NCI-H2227 (cell line): ENCODE data around the gene TXNIP.
A peak's percentile ranks its signal among the peaks of the same experiment; 100 is the strongest.

ENCODE experiments used
- DNase-seq: peaks from one replicate; lab custom pipeline; 2025; ENCODE audit not compliant: unreplicated experiment; lab: John Stamatoyannopoulos, UW

The TXNIP gene

GRCh38 chr1:145986551-145986950 is 9.8 kb downstream of the TXNIP start:
- DNase-seq, result no peak

GRCh38 chr1:145985502-145986439 is 10.6 kb downstream of the TXNIP start:
- peak; percentile 30 for DNase-seq

- DNase-seq, result no peak
These were observed 11.3 kb downstream of the TXNIP start for GRCh38 chr1:145985129-145985501.

DNA sequence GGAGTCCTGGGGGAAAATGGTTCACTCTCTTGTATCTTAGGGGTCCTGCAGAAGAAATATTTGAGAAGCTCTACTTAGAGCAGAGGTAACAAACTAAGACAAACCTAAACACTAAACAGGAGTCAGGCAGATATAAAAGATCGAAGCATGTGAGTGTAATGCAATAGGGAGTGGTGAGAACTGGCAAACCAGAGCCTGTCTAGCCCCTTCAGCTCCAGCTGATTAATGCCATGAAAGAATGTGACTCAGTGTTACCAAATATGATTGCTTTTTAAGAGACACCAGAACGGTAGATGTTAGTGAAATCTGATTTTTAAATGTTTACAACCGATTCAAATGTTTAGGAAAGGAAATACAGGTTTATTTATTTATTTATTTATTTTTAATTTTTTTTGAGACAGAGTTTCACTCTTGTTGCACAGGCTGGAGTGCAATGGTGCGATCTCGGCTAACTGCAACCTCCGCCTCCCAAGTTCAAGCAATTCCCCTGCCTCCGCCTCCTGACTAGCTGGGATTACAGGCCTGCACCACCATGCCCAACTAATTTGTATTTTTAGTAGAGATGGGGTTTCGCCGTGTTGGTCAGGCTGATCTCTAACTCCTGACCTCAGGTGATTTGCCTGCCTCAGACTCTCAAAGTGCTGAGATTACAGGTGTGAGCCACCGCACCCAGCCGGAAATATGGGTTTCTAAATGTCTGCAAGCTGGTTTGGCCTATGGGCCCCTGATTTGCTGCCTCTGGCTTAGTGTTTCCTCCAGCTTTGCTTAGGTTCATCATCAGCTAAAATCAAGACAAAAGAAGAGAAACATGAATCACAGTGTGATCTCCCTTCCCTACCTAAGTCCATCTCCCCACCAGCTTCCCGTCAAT is 12.2 kb downstream of the TXNIP start:
- DNase-seq, result no peak

DNA sequence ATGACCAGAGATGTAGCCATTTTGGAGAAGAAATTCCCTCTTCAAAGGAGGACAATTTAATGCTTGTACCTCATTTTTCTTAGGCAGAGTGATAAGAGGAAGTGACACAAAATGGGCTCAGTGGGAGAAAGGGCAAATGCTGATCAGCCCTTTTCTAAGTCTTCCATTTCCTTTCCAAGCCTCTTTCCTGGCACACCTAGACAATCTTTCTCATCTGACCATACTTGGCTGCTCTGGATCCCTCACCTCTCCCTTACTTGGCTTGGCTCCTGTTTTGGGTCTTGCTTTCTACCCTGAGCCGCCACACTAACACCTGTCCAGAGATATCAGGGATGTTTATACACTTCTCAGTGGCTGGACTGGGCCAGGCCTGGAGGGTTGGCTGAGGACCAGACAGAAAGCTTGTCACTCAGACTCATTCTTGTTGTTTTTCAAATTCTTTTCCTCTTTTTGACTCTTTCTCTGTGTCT is 13.1 kb downstream of the TXNIP start:
- no peak for DNase-seq

GRCh38 chr1:145982010-145982723 is 14.2 kb downstream of the TXNIP start:
- DNase-seq, result no peak

DNA sequence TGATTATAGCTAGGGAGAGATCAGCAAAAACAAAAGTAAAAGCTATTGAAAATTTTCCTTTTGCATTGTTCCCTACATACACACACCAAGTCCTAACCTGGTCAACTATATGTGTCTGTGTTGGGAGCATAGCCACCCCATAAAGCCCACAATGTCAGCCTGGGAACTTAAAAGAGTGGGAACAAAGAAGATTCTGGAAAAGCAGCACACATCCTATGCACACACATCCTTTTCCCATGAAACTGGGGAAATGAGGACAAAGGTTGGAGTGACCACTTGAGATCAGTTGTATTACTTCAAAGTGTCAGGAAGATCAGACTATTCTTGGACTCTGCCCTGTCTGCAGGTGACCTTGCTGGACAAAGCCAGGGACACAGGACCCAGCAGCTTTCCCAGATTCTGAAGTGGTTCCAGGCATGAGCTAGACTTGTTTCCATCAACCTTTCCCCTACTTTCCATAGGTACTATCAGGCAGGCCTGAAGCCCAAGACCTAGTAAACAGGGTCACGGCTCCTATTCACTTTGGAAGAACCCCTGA is 15.9 kb downstream of the TXNIP start:
- no peak for DNase-seq

DNA sequence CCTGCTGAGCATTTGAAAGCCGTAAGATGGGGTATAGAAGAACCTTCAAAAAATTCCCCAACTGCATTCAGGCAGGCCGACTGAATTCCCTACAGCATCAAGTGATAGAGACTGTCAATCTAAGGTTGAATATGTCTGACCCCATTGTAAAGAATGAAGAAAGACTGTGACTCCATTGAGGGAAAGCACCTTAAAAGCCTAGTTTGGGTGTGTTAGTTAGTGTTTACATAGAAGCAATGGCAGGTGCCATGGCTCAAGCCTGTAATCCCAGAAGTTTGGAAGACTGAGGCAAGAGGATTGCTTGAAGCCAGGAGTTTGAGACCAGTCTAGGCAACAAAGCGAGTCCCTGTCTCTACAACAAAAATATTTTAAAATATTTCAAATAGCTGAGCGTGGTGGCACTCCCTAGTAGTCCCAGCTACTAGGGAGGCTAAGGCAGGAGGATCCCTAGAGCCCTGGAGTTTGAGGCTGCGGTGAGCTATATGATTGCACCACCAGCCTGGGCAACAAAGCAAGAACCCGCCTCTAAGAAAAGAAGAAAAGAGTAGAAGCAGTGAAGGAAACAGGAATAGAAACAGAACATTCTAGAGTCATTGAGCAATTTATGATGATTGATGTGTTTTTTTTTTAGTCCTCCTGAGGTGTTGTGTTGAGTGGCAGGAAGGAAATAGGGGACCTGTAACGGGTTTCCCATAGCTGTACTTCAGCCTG is 16.5 kb downstream of the TXNIP start:
- no peak for DNase-seq

- DNase-seq, result peak; percentile 98
These were observed 17.3 kb downstream of the TXNIP start for GRCh38 chr1:145978854-145979745.

GRCh38 chr1:145978471-145978853 is 17.9 kb downstream of the TXNIP start:
- no peak for DNase-seq

- DNase-seq, result peak; percentile 84
These were observed 18.6 kb downstream of the TXNIP start for GRCh38 chr1:145977486-145978470.

DNA sequence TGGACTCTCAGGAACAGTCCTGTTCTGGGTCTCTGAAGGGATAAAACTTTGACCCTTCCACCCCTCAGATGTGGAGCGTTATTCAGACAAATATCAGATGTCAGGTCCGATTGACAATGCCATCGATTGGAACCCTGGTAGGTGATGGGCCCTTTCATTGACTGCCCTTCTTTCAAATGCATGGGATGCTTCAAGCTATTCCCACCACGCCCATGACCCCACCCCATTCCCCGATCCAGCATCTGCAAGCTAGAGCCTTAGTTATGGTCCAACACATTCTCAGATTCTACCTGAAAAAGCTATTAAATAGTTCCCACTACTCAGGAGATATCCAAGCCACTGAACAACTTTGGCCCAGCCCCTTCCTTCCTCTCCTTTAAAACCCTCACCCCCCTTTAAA is 19.4 kb downstream of the TXNIP start:
- no peak for DNase-seq

GRCh38 chr1:145975216-145975615 is 21.2 kb downstream of the TXNIP start:
- DNase-seq, result no peak

- no peak for DNase-seq
These were observed 21.7 kb downstream of the TXNIP start for GRCh38 chr1:145974721-145975120.

GRCh38 chr1:145972580-145972979 is 23.8 kb downstream of the TXNIP start:
- DNase-seq, result no peak

DNA sequence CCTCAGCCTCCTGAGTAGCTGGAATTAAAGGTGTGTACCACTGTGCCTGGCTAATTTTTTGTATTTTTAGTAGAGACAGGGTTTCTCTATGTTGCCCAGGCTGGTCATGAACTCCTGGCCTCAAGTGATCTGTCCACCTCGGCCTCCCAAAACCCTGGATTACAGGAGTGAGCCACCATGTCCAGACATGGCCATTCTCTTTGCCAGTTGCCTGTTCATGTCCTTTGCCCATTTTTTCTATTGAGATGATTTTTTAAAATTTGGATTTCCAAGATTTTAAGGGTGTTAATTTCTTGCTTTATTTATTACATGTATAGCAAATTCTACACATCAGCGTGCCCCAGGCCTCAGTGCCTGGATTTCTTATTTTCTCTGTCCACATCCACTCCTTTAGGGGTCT is 29.1 kb downstream of the TXNIP start:
- no peak for DNase-seq

DNA sequence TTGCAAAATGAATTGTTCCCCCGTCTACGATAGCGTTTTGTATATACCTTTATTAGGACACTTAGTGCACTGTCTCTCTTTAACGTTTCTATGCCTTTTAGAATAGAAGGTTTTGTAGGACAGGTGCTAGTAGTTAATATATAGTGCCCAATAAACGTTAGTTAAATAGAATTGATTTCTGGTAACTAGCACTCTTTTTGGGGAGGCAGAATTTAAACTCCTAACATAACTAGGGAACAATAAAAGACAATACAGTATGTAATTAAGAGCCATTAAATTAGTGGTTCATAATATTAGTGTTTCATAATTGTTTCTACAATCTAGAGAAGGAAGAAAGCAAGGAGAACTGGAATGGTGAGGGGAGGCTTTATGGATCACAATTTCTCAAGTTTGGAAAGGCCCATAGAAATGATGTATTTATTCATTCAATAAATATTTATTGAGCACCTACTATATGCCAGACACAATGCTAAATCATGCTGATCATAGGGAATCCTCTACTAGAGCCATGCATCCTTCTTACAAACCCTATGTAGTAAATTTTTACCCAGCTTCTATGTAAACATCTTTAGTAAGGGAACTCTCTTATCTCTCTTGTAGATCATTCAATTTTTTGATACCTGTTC is 31.1 kb downstream of the TXNIP start:
- no peak for DNase-seq
